Stimulated activated CD8-positive, alpha-beta memory T cell treated with anti-CD3 and anti-CD28 coated beads, Interleukin-7, amount 100 ng/mL, for 4 hours (primary cell): ENCODE data around the gene CFH.
"Not testable (repeated sequence)": the region's sequence is repeated elsewhere in the genome, so short reads cannot be mapped to it uniquely, and the experiment has no call there.

Source experiments
- DNase-seq, 2 donors: peaks; one replicate each; pipeline ENCODE4 v3.0.0-alpha.2; 2020; ENCODE audit warnings: low read depth in 2 of 2

The CFH gene

GRCh38 chr1:196765019-196765740 is 113.3 kb downstream of the CFH start:
- DNase-seq = not testable (repeated sequence)

- DNase-seq = not testable (repeated sequence)
These were observed 118.0 kb downstream of the CFH start for GRCh38 chr1:196769823-196770222.

GRCh38 chr1:196773713-196774112 is 121.9 kb downstream of the CFH start:
- no peak for DNase-seq

- DNase-seq = no peak
These were observed 122.3 kb downstream of the CFH start for GRCh38 chr1:196774175-196774574.

GRCh38 chr1:196774603-196775002 is 122.8 kb downstream of the CFH start, which contains the start of gene CFHR3:
Gene CFHR3, plus strand, starts transcription at chr1:196774840. Its CDS starts 47 bp downstream, at chr1:196774887.
- no peak for DNase-seq

DNA sequence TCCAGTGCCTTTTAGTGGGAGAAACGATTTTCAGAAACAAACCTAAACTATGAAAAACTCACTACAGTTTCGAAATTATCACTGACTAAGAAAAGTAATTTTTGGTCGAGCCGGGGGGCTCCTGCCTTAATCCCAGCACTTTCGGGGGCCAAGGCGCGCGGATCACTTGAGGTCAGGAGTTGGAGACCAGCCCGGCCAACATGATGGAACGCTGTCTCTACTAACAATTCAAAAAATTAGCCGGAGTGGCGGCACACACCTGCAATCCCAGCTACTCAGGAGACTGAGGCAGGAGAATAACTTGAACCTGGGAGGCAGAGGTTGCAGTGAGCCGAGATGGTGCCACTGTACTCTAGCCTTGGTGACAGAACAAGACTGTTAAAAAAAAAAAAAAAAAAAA is 125.8 kb downstream of the CFH start:
- no peak for DNase-seq

DNA sequence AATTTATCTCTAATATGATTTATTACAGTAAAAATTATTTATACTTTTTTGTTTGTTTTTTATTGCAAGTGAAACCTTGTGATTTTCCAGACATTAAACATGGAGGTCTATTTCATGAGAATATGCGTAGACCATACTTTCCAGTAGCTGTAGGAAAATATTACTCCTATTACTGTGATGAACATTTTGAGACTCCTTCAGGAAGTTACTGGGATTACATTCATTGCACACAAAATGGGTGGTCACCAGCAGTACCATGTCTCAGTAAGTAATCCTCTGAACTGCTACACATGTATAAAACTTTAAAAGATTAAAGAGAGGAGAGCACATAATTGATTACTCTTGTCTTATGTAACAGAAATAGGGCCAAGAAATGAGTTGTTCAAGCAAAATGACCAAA is 127.2 kb downstream of the CFH start:
- DNase-seq = no peak

DNA sequence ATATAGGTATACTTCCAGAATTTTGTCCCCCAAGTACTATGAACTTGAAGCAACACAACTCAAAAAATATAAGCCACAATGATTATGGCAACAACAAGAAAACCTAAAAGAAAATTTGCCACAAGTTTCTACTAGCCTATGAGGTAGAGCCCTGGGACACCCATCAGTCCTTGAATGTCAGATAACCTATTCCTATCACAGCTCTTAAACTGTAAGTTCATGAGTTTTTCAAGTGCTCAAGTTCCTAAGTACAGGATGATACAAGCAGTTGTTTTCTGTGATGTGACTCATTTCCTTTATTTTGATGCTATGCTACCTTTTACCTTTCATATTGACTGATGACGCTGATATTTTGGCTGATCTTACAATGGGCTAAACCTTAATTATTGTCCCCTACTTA is 139.4 kb downstream of the CFH start:
- not testable (repeated sequence) for DNase-seq

- not testable (repeated sequence) for DNase-seq
These were observed 142.3 kb downstream of the CFH start for GRCh38 chr1:196794103-196794502.
